ENCODE measurements around the gene VSTM2B.

GRCh38 chr19:29517946-29518345, 7.8 kb upstream of the VSTM2B start:
- no peak for TF ChIP-seq CTCF (IDR thresholded peaks at IDR 0.05; ENCODE audit: poor library complexity)
- TF ChIP-seq EZH2phosphoT487 (IDR thresholded peaks at IDR 0.05; ENCODE audit: low read depth, severe bottlenecking, unreplicated experiment) = no peak
- TF ChIP-seq EZH2 (IDR thresholded peaks at IDR 0.05; ENCODE audit: borderline replicate concordance) = no peak
